ENCODE measurements around the gene SLC34A1. TPM values are rescaled to one million over a fixed set of nuclear protein-coding genes. Genes with fewer than 3 reads are reported as not detected.

The SLC34A1 gene
- total RNA-seq, 4 donors from 2014 or later, result 0.12 TPM; not detected in 3

DNA sequence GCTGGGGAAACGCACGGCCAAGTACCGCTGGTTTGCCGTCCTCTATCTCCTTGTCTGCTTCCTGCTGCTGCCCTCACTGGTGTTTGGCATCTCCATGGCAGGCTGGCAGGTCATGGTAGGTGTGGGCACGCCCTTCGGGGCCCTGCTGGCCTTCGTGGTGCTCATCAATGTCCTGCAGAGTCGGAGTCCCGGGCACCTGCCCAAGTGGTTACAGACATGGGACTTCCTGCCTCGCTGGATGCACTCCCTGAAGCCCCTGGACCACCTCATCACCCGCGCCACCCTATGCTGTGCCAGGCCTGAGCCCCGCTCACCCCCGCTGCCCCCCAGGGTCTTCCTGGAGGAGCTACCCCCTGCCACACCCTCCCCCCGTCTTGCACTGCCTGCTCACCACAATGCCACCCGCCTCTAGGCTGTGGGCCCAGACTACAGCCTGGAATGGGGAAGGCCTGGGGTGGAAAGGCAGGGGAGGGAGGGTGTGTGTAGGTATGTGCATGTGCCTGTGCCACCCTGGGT is 13.7 kb downstream of the SLC34A1 start:
- H3K36me3 ChIP-seq, result no peaks in the 10 kb centered on the region
- H3K27ac ChIP-seq, result no peak overlapping the region
- ATAC-seq, result no peak
- no peaks in the 10 kb centered on the region for H3K9me3 ChIP-seq
- TF ChIP-seq, protein P1, sequence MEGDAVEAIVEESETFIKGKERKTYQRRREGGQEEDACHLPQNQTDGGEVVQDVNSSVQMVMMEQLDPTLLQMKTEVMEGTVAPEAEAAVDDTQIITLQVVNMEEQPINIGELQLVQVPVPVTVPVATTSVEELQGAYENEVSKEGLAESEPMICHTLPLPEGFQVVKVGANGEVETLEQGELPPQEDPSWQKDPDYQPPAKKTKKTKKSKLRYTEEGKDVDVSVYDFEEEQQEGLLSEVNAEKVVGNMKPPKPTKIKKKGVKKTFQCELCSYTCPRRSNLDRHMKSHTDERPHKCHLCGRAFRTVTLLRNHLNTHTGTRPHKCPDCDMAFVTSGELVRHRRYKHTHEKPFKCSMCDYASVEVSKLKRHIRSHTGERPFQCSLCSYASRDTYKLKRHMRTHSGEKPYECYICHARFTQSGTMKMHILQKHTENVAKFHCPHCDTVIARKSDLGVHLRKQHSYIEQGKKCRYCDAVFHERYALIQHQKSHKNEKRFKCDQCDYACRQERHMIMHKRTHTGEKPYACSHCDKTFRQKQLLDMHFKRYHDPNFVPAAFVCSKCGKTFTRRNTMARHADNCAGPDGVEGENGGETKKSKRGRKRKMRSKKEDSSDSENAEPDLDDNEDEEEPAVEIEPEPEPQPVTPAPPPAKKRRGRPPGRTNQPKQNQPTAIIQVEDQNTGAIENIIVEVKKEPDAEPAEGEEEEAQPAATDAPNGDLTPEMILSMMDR (IDR thresholded peaks at IDR 0.05), result no peak
- TF ChIP-seq POLR2A (IDR thresholded peaks at IDR 0.05), result no peak
- no peak for TF ChIP-seq POLR2AphosphoS5 (IDR thresholded peaks at IDR 0.05)
- TF ChIP-seq EP300 (IDR thresholded peaks at IDR 0.05), result no peak
- WGBS, 2 donors (ENCODE audit: low coverage in 1 of 2), result 88 to 96% methylated on average over 3 to 4 of the region's 16 CpGs
- H3K4me3 ChIP-seq, result no peak overlapping the region
- H3K27me3 ChIP-seq, result peaks cover 79% of the 10 kb centered on the region
- H3K4me1 ChIP-seq, result peaks cover 0 to 22% (median 18%) of the 10 kb centered on the region in 3 donors

DNA sequence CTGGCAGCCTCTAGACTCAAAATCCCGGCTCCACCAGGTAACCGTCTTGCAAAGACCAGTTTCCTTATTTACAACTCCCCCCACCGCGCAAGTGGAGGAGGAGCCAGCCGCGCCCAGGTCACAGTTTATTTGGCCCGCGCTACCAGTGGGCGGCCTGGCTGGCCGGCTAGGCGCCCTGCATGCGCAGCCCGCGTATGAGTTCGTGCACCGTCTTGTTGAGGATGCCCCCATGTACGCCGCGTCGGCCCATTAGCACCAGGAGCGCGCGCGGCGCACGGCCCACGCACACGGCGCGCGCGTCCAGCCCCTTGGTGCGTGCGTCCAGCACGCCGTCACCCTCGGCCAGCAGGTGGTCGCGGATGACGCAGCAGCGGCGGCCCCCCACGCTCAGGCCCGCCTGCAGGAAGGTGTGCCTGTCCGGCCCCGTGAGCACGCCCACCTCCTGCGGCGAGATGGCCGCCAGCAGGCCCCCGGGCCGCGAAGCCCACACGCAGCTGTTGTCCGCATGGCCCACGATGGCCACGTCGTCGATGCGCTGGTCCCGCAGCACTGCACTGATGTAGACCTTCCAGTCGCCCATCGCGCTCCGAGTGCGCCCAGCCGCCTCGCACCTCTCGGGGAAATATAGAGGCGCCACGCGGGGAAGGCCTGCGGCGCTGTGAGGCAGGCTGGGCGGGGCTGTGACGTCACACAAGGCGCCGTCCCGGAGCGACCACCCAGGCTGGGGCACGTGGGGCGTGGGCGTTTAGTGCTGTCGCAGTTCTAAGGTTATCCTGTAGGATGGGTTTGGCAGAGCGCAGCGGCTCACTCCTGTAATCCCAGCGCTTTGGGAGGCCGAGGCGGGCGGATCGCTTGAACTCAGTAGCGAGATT is 16.0 kb downstream of the SLC34A1 start, which contains the start of gene PFN3:
Gene PFN3, minus strand, starts transcription at position 665 of the 872 bp plus-strand sequence. Its CDS starts 85 bp downstream, at position 580.
- Histone ChIP-seq H3K4me1 (peaks cover 0 to 43% (median 36%) of the 10 kb centered on the region in 3 donors), H3K27me3 (peaks cover 100% of the 10 kb centered on the region), H3K9me3 (no peaks in the 10 kb centered on the region), H3K27ac (no peak within 1 kb of the TSS), H3K4me3 (no peak within 1 kb of the TSS), H3K36me3 (no peaks in the 10 kb centered on the region)
- no peak for TF ChIP-seq POLR2A (IDR thresholded peaks at IDR 0.05)
- TF ChIP-seq, protein P1 (IDR thresholded peaks at IDR 0.05), result no peak
- no peak for TF ChIP-seq EP300 (IDR thresholded peaks at IDR 0.05)
- no peak for TF ChIP-seq POLR2AphosphoS5 (IDR thresholded peaks at IDR 0.05)
- 7 to 40% methylated on average over 5 to 6 of the region's 92 CpGs for WGBS, 2 donors (ENCODE audit: low coverage in 1 of 2)
- ATAC-seq, result no peak

DNA sequence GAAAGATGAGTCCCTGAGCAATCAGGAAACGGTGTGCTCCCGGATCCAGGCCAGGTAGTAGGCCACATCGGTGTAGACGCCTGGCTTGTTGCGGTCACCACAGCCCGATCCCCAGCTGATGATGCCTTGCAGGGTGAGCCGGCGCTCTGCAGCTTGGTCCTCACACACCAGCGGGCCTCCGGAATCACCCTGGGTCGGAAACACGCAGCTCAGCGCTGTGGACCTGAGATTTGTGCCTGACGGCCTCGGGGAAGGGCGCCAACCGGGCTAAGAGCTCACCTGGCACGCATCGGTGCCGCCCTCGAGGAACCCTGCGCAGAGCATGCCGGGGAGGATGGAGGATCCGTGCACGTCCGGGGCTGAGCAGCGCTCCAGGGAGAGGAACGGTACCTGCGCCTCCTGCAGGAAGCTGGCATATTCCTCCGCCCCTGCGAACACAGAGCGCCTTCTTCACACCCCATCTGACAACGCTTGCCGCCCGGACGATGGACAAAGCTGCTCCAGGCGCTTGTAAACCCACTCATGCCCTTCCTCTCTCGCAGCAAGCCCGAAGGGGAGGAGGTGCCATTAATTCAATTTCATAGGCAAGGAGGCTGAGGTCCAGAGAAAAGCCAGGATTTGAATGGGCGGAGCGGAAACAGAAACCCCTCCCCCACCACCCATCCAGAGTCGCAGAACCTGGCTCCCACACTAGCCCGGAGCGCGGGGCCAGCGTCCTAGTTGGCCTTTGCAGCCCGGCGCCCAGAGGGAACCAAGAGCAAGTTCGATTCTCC is 18.2 kb downstream of the SLC34A1 start:
- Histone ChIP-seq H3K36me3 (no peaks in the 10 kb centered on the region), H3K27ac (no peak overlapping the region), H3K4me3 (no peak overlapping the region), H3K9me3 (no peaks in the 10 kb centered on the region), H3K27me3 (peaks cover 87% of the 10 kb centered on the region), H3K4me1 (peaks cover 0 to 43% (median 36%) of the 10 kb centered on the region in 3 donors)
- peak; percentile 24 for ATAC-seq
- WGBS, 2 donors (ENCODE audit: low coverage in 1 of 2), result 4 to 13% methylated on average over 8 to 10 of the region's 49 CpGs
- TF ChIP-seq, protein P1 (IDR thresholded peaks at IDR 0.05), result peak in 3 of 4 experiments; percentile 11 to 47 (median 44)
- no peak for TF ChIP-seq EP300 (IDR thresholded peaks at IDR 0.05)

DNA sequence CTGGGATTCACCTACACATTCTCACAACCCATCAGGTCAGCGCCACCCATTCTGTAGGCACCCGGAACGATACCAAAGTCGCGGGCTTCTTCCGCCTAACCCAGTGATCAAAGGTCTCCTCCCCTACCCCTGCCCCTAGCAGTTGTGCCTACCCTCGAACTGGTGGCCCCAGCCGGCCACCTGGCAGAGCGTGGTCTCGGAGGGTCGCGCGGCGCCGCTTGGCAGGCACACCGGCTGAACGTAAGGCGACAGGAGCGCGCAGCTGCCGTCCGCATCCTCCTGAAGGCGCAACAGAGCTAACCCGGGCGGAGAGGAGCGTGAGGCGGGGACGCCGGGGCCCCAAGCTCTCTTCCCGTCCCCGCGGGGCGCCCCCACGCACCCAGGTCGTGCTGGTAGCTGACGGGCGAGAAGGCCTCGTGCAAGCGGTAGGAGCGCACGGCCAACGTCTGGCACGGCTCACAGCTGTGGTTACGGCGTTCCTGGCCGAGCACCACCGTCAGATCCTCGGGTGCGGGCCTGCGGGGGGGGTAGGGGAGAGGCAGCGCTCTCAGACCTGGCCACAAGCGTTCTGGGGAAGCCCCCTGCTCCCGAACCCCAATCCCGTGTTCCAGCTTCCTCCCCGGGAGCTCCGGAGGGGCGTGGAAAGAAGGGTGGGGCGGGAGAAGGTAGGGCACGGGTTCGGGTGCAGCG is 19.0 kb downstream of the SLC34A1 start:
- ATAC-seq, result no peak
- peak overlapping the region in 1 of 4 donors; percentile 55 for H3K27ac ChIP-seq
- WGBS, 2 donors (ENCODE audit: low coverage in 1 of 2), result no CpG with 5 or more reads among the region's 61 CpGs

More for the DNA sequence above, 19.0 kb downstream of the SLC34A1 start:
- H3K4me3 ChIP-seq, result peak overlapping the region in 1 of 2 donors; percentile 60
- TF ChIP-seq POLR2AphosphoS5 (IDR thresholded peaks at IDR 0.05) (no peak), EP300 (IDR thresholded peaks at IDR 0.05) (no peak), POLR2A (IDR thresholded peaks at IDR 0.05) (no peak)
- TF ChIP-seq, protein P1 (IDR thresholded peaks at IDR 0.05), result no peak
- no peaks in the 10 kb centered on the region for H3K9me3 ChIP-seq
- peaks cover 0 to 43% (median 36%) of the 10 kb centered on the region in 3 donors for H3K4me1 ChIP-seq
- H3K27me3 ChIP-seq, result peaks cover 79% of the 10 kb centered on the region
- H3K36me3 ChIP-seq, result no peaks in the 10 kb centered on the region

Measured in gastroesophageal sphincter (tissue), 4 donors.